Measurements from ENCODE around the gene ZFYVE1.
"Not testable (repeated sequence)": the region's sequence is repeated elsewhere in the genome, so short reads cannot be mapped to it uniquely, and the experiment has no call there.

ZFYVE1 gene

DNA sequence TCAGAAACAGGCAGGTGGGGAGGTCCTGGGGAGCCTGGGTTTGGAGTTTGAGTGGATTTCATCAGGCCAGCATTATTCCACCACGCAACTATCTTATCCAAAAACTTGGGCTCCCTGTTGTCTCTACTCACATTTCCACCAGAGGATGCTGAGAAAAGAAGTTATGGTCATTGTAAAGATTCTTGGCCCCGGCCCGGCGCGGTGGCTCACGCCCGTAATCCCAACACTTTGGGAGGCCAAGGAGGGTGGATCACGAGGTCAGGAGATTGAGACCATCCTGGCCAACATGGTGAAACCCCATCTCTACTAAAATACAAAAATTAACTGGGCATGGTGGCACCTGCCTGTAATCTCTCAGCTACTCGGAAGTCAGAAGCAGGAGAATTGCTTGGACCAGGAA, 70.2 kb downstream of the ZFYVE1 start:
- DNase-seq (ENCODE audit: low read depth): not testable (repeated sequence)

DNA sequence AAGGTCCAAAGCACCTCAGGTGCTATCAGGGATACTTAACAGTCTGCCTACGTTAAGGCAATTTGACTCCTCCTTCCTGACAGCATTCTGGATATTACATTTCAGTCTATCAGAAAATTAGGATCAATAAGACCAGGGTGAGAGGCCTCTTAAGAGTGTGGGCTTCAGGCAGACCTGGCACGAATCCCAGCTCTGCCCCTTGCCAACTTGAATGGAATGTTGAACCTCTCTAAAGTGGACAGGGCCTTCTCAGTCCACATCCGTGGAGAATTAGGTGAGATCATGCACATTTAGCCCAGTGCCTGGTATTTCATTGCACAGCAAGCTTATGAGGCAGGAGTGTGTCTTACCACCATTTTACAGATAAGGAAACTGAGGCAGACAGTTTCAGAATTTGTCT, 74.7 kb downstream of the ZFYVE1 start:
- DNase-seq (ENCODE audit: low read depth): no peak

DNA sequence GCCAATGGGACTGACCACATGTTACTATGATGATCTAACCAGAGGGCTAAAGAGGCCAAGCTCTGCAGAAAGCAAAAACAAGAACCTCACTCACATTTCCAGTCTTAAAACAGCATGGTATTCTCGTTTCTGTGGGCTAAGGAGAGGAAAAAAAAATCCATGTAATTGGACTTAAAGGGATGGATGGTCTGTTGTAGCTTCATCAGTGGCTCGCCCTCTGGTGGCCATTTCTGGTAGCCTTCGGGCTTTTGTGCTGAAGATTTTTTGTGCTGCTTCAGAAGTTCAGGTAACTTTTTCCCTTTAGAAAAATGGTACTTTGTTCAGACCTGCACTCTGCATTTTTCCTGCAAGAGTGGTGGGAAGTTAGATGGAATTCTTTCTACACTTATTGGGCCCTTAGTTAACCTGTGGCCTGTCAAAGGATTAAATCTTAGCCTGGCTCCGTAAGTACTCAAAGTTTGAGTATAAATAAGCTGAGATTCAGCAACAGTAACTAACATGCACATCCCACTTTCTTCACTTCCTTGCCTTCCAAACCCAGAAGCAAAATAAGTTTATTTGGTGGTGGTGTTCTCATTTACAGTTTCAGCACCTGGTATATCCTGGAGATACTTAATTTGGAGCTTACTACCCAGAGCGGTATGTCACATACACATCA, 78.3 kb downstream of the ZFYVE1 start:
- DNase-seq (ENCODE audit: low read depth): no peak

DNA sequence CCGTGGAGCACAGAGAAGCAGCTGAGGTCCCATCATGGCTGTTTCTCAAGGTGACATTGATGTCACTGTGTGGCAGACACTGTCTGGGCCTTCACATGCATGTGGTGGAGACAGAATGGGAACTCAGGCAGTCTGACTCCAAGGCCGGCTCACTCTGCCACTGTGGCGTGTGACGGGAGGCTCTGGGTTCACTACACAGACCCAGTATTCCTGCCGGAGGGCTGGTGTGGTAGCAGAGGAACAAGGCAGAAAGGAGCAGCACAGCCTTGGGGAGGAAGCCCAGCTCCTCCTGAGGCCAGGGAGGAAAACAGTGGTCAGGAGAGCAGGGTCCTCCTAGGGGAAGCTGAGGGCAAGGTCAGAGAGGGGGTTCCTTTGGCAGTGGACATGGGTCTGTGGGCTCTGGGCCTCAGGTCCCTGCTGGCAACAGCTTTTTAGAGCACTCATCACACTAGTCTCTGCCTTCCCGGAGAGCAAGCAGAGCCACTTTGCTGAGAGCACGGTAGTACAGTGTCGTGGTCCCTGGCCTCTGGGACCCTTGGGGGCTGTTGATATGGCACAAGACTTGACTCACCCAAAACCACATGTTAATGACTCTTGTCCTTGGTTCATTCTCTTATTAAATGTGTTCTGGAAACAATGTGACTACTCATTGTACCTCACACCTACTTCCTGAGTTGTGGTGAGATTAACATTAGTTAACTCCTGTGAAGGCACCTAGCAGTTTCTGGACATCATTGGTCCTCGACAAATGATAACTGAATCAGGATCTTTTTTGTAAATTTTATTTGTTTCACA, 79.3 kb downstream of the ZFYVE1 start:
- DNase-seq (ENCODE audit: low read depth): no peak

DNA sequence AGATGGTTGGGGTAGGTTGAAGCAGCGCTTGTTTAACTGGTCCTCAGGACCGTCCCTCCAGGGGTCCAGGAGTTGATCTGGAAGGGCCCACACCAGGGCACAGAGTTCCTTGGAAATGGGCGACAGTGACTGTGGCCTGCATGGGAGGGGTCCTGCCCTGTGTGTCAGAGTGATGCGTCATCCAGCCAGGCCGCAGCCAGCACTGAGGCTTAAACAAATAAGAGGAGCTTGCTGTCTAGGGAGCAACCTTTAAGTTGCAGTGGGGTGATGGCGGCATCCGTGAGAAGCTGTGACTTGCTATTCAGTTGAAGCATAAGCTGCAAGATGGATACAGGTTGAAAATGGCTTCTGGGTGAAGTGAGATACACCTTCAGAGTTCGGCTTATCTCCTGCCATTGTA, 80.4 kb downstream of the ZFYVE1 start:
- no peak for DNase-seq (ENCODE audit: low read depth)

DNA sequence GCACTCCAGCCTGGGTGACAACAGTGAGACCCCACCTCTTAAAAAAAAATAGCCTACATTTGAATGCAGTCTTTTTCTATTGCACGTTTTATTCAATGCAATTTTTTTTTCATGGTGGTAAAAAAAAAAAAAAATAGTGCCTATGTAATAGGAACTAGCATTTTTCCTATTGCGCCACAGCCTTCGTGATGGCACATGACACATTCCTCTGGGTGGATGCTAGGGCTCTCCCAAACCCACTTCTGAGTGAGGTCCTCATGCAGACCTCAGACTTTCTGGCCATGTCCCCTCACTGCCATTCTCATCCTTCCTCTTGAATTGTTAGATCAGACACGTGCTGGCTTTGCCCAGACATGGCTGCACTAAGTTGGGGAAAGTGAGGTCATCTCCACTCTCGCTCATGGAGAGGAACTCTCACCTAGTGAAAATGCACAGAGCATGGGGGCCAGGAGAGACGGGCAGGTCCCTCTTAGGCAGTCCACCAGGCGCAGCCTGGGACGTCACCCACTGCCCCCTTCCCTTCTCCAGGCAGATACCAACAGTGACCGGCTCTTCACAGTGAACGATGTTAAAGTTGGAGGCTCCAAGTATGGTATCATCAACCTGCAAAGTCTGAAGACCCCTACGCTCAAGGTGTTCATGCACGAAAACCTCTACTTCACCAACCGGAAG, 81.4 kb downstream of the ZFYVE1 start:
- DNase-seq (ENCODE audit: low read depth): no peak

DNA sequence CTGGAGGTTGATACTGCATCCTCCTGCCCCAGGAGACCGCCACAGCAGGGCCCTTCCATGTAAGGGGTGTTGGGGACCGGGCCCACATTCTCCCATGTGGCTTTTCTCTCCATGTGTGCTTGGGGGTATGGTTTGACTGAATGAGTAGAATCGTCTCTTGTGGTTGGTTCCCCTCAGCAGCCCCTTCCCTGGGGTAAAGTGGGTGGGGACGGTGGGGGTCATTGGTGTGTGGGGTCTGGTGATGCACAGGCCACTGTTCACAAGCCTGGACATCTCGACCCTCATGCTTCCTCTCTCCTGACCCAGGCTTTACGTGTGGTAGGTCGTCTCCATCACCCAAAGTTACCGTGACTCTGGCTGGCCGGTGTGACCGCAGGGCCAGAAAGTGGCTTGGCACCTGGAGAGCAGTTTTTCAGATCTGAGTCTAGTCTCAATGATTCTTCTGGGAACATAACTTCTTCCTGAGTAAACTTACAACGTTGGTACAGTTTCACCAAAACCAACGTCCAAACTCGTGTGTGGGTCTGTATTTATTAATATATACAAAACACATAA, 83.0 kb downstream of the ZFYVE1 start:
- no peak for DNase-seq (ENCODE audit: low read depth)

DNA sequence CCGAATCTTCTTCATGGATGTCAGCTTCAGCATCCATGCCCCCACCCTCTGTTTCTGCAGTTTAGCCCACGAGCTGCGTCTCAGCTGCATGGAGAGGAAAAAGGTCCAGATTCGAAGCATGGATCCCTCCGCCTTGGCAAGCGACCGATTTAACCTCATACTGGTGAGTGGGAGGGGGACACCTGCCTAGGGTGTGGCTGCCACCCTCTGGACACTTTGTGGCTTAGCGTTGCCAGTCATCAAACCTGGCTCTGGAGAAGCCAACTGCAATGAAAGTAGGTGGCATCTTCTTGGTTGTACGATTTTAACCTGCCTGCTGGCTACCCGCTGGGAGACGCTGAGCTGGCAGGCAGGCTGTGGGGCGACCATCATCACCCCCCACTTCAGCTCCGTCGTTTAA, 84.0 kb downstream of the ZFYVE1 start:
- DNase-seq (ENCODE audit: low read depth): no peak

DNA sequence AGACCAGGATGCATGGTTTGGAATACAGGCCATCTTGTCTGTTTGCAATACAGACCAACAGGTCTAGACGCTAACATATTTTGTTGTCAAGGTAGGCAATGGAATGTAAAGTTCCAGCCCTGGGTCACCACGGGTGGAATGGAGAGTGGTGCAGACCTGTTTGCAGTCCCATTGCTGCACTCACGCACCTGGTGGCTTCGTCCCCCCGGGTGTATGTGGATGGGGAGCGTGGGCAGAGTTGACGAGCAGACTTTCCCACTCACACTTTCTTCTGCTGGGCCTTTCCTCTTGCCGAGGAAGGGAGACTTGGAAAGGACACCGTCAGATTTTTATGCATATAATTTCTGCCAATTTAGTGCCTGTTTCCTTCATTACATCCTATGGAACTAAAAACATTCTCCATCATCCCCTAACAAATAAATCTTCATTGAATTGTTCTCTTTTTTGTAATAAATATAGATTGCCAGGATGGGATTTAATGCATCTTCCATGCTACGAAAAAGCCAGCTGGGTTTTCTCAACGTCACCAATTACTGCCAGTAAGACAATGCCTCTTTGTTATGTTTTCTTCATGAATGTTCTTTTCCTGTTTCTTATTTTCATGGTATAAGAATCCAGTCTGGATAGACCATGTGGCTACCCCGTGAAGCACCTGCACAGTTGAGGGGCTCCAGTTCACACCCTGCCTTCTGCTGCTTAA, 85.5 kb downstream of the ZFYVE1 start:
- DNase-seq (ENCODE audit: low read depth): no peak

DNA sequence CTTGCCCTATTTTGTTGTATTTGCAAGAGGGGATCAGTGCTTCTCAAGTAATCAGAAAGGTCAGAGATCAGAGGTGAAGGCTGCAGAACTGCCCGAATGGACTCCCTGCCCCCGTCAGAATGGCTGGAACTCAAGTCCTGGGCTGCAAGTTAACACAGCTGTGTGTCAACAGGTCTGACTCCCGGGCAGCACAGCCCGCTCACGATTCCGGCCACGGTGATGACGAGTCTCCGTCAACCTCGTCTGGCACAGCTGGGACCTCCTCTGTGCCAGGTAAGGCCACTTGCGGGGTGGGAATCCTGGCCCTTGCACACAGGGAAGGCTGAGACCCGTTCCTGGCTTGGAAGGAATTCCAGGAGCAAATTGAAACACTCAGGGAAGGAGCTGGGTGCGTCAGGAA, 87.3 kb downstream of the ZFYVE1 start:
- DNase-seq (ENCODE audit: low read depth): no peak

DNA sequence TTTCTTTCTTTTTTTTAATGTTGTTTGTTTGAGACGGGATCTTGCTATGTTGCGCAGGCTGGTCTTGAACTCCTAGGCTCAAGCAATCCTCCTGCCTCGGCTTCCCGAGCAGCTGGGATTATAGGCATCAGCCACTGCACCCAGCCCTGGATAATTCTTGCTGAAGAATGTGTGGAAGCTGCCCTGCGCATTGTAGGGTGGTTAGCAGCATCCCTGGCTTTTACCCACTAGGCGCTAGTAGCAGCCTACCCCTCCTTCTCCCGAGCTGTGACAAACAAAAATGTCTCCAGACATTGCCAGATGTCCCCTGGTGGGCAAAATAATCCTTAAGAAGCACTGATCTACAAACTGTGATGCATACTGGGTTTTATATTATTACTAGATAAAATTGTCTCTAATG, 94.0 kb downstream of the ZFYVE1 start:
- no peak for DNase-seq (ENCODE audit: low read depth)

DNA sequence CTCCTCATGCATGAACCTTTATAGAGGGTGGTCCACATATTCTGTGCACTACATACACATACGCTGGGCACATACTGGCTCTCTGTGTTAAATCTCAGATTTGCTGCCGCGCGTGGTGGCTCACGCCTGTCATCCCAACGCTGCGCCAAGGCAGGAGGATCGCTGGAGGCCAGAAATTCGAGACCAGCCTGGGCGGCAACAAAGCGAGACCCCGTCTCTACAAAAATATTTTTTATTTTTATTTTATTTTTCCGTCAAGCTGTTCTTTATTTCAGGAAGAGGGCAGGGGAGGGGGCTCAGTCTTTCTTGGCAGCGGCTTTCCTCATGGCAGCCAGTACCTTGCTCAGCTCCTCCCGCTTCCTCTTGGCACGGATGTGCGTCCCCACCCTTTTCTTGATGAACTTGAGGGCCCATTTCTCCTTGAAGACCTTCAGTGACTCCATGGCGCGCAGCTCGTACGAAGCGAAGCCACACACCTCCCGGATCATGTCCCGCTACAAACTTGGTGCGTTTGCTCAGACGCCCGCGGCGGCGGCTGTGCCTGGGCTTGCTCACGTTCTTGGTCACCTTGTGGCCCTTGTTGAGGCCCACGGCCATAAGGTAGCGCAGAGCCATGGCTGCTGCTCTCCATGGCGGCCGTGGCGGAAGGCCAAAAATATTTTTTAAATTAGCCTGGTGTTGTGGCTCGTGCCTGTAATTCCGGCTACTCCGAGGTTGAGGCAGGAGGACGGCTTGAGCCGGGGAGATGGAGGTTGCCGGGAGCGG, 97.4 kb downstream of the ZFYVE1 start:
- DNase-seq (ENCODE audit: low read depth): no peak

DNA sequence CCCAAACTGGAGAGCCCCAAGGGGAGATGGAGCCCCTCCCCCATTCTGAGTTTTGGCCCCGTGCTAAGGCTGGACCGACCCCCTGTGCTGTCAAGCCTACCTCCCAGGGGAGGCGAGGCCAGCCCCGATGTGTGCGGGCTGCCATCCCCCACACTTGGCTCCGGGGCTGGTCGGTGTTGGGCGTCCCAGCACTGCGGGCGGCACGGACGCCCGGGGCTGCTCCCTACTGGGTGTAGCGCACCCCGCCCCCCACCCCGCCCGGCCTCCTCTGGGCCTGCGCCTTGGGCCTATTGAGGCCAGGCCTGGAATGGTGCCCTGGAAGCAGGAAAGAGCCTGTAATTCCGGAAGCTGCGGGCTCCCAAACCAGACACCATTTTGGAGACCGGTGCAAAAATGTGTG, 98.0 kb downstream of the ZFYVE1 start:
- DNase-seq (ENCODE audit: low read depth): no peak

DNA sequence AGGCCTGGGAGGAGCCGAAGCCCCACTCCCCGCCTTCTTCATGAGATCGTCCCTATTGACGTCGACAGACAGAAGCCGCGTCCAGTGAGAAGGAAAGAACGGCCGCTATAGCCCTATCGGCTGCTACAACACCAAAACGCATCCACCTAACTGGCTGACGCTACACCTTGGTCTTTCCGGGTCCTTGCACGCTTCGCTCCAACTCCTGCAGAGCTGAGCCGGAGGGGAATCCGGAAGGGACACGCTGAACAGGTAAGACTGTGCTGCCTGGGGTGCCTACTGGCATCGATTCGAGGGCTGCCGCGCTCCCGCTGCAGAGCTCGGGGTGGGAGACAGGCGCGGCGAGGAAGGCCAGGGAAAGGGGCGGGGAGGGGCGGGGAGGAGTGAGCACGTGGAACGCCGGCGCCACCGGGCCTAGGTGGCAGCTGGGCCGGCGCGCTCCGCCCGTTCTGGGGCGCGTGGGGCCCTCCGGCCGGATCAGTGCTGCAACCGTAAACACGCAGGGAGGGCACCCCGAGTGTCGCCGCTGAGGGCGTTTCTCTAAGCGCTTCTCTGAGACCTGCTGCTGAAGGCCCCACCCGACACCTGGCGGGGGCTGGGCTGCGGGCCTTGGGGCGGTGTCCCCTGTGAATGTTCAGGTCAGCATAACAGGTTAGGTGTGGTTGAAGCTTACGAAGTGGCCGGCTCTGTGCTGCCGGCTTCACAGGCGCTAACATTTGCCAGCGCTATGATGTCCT, 100.4 kb downstream of the ZFYVE1 start, which contains the start of gene DCAF4:
Gene DCAF4, plus strand, starts transcription at position 173 of the 737 bp plus-strand sequence. CDS start 11,515 bp downstream, outside the sequence.
- peak; percentile 92 for DNase-seq (ENCODE audit: low read depth)

DNA sequence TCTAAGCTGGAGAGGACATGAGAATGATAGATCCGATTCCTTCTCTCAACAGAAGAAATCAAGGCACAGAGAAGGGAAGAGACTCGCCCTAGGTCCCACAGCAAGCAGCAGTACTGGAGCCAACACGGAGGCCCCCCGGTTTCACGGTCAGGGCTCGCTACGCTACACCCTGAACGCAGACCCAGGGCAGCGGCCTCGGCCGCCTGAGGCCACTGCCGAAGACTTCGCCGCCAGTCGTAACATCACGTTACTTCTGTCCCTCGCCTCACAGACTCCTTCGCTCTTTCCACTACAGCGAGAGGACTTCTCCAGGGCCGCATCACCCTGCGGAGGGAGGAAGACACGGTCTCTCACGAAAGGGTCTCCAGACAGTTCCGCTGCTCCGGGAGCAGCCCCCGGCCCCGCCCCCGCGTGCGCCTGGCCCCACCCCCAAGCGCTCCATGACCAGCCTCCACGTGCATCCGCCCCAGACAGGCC, 101.1 kb downstream of the ZFYVE1 start:
- no peak for DNase-seq (ENCODE audit: low read depth)

DNA sequence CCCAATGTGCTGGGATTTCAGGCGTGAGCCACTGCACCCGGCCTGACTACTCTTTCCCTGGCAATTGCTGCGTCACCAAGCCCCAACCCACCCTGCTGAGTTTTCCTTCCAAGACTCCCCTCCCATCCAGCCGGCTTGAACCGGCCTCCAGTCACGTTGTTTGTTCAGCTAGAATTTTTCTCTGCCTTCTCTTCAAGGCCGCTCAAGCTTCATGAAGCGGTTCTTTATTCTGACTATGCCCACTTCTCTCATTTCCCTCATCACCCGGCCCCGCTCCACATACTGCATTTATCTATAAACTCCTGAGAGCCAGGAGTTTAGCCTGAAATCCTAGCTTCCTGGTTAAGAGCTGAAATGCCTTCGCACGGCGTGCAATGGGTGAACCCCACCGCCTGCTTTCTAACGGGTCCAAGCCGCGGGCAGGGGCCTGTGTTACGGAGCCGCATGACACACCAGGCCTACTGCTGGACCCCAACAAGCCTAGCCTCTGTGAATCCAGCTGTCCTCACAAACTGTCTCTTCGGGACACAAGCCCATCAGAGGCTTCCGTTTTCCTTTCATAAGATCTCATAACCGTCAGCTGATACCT, 101.6 kb downstream of the ZFYVE1 start:
- DNase-seq (ENCODE audit: low read depth): no peak

DNA sequence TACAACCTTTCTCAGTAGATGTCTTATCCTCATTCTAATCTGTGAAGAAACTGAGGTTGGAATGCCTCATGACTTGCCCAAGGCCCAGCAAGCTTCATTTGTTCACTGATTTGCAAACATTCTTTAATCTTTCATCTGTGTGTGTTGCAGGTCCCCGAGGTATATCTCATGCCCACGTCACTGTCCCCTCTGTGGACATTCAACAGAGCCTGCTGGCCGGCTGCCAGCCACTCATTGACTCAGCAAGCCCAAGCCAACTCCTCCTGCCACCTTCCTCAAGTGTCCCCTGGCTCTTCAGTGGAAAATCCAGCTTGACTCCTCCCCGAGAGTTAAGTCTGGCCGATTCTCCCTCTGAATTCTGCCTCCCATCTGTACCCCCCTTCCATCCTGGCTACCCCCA, 102.6 kb downstream of the ZFYVE1 start:
- DNase-seq (ENCODE audit: low read depth): no peak

DNA sequence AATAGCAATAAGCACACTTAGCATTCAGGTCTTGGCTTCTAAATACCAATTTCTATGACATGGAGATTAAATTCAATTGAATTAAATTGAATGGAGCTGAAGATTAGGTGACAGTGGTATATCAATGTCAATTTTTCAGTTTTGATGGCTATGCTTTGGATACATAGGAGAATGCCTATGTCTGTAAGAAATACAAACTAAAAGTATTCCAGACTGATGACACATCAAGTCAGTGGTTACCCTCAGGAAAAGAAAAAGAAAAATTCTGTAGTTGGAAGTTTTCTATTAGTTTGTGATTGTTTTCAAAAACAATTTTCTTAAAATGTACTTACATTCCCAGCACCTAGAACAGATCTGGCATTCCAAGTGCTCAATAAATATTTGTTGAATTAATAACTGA, 105.5 kb downstream of the ZFYVE1 start:
- no peak for DNase-seq (ENCODE audit: low read depth)

DNA sequence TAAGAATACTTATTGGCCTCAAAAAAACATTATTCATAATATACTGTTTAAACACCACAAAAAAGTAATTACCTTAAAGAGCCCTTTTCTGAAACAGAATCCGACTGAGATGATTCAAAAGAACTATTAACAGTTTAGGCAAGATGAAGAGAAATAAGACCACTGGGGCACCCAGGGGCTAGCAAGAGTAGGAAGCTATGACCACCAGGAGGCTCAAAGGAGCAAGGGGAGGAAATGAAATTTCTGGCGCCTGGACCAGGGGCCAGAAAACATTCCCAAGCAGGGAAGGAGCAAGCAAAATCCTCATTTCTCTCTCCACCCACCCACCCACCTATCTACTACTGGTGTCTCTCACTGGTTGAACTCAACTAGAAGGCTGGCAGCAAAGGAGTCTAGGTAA, 106.9 kb downstream of the ZFYVE1 start:
- DNase-seq (ENCODE audit: low read depth): no peak
